Left forelimb (tissue), 1 donor: ENCODE measurements around the gene PUM1.

Experiments used
- DNase-seq: peaks from one replicate; pipeline ENCODE4 v3.0.0-alpha.2; 2018; ENCODE audit warnings: low spot score

PUM1 gene

GRCh38 chr1:31029026-31029425 is 36.5 kb downstream of the PUM1 start:
- no peak for DNase-seq

- DNase-seq: no peak
Measured at GRCh38 chr1:31027693-31028526, 37.6 kb downstream of the PUM1 start.

- no peak for DNase-seq
Measured at GRCh38 chr1:31022259-31022658, 43.3 kb downstream of the PUM1 start.

GRCh38 chr1:31020007-31020790 is 45.3 kb downstream of the PUM1 start:
- DNase-seq: no peak

- DNase-seq: no peak
Measured at GRCh38 chr1:31019401-31019800, 46.1 kb downstream of the PUM1 start.

- DNase-seq: no peak
Measured at GRCh38 chr1:31016868-31017267, 48.6 kb downstream of the PUM1 start.

GRCh38 chr1:31013187-31013864 is 52.2 kb downstream of the PUM1 start:
- no peak for DNase-seq

GRCh38 chr1:31012210-31012924 is 53.1 kb downstream of the PUM1 start:
- no peak for DNase-seq

- no peak for DNase-seq
Measured at GRCh38 chr1:31011719-31012118, 53.8 kb downstream of the PUM1 start.

- DNase-seq: no peak
Measured at GRCh38 chr1:31010086-31010989, 55.2 kb downstream of the PUM1 start.

- DNase-seq: no peak
Measured at GRCh38 chr1:31007462-31007991, 58.0 kb downstream of the PUM1 start.

- no peak for DNase-seq
Measured at GRCh38 chr1:31006747-31007146, 58.8 kb downstream of the PUM1 start.

GRCh38 chr1:31005617-31006166 is 59.8 kb downstream of the PUM1 start:
- no peak for DNase-seq

- DNase-seq: no peak
Measured at GRCh38 chr1:31005198-31005597, 60.3 kb downstream of the PUM1 start.

- no peak for DNase-seq
Measured at GRCh38 chr1:31004231-31004621, 61.3 kb downstream of the PUM1 start.

- no peak for DNase-seq
Measured at GRCh38 chr1:31003613-31004230, 61.8 kb downstream of the PUM1 start.

GRCh38 chr1:31000301-31000700 is 65.2 kb downstream of the PUM1 start:
- DNase-seq: no peak

GRCh38 chr1:30998887-30999286 is 66.6 kb downstream of the PUM1 start:
- no peak for DNase-seq

- no peak for DNase-seq
Measured at GRCh38 chr1:30998171-30998570, 67.3 kb downstream of the PUM1 start.

- no peak for DNase-seq
Measured at GRCh38 chr1:30997463-30998057, 68.0 kb downstream of the PUM1 start.
